ENCODE data around the gene MYL6.

The MYL6 gene

DNA sequence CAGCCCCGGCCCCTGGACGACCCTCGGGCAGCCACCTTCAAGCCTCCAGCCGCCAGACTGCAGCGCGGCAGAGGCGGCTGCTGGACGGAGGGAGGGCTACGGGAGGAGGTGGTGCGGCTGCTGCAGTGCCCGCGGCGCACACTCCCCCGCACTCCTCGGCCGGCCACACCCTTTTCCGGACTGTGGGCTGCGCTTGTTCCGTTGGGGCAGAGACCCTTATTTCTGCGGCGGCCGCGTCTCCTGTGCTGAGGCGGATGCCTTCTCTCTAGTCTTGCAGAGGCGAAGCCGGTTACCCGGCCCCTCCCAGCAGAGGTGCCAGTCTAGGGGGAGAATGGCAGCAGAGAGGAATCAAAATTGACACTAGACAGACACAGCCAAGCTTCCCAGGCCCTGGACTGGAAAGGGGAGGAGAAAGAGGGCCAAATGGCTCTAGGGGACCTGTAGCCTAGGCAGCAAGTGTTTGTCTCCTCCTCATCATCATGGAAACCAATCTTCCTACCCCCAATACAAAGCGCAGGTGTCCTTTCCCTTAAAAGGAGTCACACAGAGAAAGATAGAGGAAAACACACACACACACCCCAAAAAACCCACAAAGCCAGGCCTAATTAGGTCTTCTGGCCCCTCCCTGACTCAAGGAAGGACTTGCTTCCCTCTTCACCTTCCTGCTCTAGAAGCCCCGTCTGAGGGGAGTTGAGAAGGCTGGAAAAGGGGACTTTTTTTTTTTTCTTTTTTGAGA is 28.8 kb upstream of the MYL6 start:
- DNase-seq (ENCODE audit: low read depth in 2 of 2) = peak in 1 of 2 experiments; percentile 60

DNA sequence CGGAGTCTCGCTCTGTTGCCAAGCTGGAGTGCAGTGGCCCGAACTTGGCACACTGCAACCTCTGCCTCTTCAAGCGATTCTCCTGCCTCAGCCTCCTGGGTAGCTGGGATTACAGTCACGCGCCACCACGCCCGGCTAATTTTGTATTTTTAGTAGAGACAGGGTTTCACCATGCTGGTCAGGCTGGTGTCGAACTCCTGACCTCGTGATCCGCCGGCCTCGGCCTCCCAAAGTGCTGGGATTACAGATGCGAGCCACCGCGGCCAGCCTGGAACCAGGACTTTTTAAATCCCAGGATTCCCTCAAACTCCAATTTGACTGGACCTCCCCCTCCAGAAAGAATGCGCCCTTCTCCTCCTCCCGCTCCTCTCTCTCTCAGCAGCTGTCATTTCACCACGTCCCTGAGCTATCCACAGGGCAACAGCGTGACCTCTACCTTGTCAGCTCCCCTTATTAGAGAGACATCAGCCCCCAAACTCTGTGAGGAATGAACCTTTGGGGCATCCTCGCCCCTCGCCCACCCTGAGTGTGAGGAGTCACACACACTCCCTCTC is 28.1 kb upstream of the MYL6 start:
- no peak for DNase-seq (ENCODE audit: low read depth in 2 of 2)

DNA sequence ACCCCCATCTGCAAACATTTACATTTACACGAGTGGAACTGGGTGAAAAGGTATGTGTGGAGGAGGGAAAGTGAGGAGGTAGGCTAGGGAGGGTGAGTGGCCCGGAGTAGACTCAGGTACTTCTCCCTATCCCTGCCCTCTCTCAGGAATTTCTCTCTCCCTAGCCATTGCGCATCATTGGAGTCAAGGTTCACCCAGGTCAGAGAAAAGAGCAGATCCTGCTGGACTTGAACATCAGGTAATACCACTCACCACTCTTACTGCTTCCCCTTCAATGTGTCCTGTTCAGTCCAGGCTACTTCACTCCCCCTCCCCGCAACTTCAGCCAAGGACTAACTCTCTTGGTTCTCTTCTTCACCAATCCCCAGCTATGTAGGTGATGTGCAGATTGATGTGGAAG is 27.3 kb upstream of the MYL6 start:
- DNase-seq (ENCODE audit: low read depth in 2 of 2) = no peak

DNA sequence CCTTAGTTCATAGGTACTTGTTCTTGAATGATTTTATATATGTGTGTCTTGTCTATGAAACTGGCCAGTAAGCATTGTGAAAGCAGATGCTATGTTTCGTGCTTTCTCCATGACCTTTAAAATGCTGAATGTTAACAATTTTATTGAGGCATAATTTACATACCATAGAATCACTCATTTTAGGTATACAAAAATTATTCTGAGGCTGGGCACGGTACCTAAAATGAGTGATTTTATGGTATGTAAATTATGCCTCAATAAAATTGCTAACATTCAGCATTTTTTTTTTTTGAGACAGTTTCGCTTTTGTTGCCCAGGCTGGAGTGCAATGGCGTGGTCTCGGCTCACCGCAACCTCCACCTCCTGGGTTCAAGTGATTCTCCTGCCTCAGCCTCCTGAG is 23.3 kb upstream of the MYL6 start:
- DNase-seq (ENCODE audit: low read depth in 2 of 2) = no peak

DNA sequence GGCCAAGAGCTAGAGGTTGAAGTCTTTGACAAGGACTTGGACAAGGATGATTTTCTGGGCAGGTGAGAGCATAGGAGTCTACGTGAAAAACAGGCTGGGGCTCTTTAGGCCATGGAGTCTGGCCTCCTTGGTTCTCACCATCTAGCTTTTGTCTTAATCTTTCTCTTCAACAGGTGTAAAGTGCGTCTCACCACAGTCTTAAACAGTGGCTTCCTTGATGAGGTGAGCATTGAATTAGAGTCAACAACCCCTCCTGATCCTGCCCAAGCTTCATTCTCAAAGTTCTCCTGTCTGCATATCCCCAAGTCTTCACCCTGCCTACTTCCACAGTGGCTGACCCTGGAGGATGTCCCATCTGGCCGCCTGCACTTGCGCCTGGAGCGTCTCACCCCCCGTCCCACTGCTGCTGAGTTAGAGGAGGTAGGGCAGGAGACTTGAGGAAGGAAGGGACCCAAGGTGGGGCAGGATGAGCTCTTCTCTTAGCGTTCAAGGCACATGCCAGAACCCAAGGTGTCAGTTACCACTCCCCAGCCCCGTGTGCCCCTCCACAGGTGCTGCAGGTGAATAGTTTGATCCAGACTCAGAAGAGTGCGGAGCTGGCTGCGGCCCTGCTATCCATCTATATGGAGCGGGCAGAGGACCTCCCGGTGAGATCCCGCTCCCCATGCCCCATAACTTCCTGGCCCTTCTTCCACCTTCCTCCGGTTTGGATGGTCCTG is 20.1 kb upstream of the MYL6 start:
- DNase-seq (ENCODE audit: low read depth in 2 of 2) = no peak

DNA sequence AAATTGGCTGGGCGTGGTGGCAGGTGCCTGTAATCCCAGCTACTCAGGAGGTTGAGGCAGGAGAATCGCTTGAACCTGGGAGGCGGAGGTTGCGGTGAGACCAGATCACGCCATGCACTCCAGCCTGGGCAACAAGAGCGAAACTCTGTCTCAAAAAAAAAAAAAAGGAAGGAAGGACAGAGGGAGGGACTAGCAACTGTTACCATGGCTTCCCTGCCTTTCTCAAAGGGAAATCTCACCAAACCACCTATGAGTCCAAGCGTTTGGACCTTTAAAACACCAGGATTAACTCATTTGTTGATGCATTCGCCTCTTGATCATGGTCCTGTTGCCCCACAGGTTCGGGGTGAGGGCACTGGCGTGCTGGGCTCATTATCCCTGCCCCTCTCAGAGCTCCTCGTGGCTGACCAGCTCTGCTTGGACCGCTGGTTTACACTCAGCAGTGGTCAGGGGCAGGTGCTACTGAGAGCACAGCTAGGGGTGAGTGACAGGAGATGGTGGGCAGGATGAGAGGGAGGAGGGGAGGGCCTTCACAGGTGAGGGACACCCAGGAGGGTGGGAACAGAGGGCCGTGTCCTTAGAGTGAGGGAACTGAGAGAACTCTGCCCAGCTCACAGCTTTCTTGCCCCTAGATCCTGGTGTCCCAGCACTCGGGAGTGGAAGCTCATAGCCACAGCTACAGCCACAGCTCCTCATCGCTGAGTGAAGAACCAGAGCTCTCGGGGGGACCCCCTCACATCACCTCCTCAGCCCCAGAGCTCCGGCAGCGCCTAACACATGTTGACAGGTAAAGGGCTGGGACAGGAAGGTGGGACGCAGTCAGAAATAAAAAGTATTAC is 16.0 kb upstream of the MYL6 start:
- no peak for DNase-seq (ENCODE audit: low read depth in 2 of 2)

DNA sequence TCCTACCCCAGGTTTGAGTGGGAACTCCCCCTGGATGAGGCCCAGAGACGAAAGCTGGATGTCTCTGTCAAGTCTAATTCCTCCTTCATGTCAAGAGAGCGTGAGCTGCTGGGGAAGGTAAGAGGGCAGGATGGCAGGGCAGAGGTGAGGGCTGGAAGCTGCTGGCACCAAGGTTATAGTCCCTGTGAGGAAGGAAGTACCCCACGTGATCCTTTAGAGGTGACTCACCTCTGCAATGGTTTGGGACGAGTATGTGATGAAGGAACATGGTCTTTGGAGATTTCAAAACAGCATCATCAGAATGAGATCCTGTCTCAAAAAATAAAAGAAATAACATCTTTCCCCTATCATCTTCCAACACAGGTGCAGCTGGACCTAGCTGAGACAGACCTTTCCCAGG is 14.9 kb upstream of the MYL6 start:
- no peak for DNase-seq (ENCODE audit: low read depth in 2 of 2)

DNA sequence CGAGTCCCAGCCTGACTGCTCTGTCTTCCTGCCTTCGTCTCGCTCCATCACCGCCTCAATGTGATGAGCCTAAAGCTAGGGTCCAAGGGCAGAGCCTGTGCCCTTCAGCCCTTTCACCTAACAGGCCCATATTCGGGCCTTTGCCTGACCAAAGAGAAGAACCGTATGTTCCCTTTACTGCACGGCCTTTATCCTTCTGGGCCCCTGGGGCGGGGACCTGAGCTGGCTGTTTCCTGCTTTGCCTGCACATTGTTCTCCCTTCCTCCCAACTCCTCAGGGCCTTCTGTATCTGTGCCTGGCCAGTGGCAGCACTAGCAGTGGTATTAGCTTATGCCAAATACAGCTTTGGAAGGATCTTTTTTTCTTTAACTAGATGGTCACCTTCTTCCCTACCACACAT is 14.3 kb upstream of the MYL6 start:
- no peak for DNase-seq (ENCODE audit: low read depth in 2 of 2)

DNA sequence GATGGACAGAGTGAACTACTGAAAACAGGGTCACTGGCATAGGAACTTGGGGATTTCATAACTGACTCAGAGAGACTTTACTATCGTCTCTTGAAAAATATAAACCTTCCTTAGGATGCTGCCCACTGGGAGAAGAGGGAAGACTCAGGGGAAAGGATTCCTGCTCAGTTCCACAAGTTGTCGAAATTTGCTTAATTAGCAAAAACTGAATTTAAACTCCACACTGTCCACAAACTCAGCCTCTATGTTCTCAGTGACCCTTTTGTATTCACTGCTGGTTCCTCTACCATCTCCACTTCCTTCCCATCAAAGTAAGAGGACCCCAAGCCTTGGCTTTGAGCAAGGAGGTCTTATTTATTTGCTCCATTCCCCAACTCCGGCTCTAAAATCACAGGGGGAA is 12.9 kb upstream of the MYL6 start:
- no peak for DNase-seq (ENCODE audit: low read depth in 2 of 2)

DNA sequence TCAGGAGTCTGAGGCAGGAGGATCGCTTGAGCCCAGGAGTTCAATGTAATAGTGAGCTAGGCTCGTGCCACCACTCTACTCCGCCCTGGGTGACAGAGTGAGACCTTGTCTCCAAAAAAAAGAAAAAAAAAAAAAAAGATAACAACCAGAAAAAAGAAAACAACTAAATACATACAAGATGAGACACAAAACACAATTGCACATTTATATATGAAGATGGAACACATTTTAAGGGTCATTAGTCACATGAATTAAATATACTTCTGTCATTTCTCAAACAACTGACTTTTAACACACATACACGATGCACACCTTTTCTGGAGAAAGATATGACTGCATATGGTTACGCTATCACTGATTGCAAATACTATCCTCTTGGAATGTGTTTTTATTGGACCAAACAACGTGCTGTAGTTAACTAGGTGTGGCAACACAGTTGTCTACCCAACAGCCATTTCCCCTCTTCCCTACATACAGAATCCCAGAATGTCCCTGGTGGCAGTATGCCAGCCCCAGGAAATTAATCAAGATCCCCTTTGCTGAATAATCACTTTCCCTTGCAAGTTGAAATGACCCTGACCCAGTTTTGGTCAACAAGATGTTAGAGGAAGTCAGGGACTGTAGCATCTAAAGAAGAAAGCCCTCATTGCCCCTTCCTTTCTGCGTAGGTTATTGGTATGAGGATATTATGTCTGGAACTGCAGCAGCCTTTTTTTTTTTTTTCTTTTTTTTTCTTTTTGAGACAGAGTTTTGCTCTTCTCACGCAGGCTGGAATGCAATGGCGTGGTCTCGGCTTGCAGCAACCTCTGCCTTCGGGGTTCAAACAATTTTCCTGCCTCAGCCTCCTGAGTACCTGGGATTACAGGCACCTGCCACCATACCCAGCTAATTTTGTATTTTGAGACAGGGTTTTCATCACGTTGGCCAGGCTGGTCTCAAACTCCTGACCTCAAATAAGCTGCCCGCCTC is 11.4 kb upstream of the MYL6 start:
- DNase-seq (ENCODE audit: low read depth in 2 of 2) = no peak

DNA sequence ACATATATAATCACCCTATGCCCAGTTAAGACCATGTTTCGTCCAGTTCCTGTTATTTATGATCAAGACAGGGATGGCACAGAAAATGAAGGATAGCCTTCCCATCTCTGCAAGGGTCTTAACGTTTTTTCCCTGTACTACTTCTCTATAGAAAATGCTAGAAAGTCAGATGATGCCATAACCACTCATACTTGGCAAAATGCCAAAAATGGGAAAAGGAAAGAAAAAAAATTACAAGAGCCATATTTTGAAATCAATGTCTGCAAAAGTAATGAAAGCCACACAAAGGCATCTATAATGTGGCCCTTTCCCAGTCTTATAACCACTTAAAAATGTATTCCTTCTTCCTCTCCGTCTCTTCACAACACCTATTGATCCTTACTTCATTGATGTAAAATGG is 7.6 kb upstream of the MYL6 start:
- no peak for DNase-seq (ENCODE audit: low read depth in 2 of 2)

DNA sequence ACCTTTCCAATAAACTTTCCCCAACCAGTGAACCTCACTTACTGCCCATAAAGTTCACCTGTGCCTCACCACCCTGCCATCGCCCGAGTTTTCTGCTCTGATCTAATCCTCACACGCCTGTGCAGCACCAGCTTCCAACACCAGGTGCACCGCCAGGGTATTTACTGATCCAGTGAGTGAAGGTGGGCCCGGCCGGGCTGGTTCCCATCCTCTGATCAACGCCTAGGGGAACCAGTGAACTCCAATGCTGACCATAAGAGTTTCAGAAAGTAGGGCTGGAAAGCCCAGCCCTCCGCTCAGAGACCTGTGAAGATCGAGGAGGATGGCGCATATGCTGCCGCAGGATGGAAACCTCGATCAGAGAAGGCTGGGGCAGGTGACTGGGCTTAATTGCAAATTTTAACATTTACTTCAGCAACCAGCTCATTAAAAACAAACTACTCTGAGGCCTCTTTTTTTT is 6.5 kb upstream of the MYL6 start:
- DNase-seq (ENCODE audit: low read depth in 2 of 2) = peak; percentile 42 to 66

DNA sequence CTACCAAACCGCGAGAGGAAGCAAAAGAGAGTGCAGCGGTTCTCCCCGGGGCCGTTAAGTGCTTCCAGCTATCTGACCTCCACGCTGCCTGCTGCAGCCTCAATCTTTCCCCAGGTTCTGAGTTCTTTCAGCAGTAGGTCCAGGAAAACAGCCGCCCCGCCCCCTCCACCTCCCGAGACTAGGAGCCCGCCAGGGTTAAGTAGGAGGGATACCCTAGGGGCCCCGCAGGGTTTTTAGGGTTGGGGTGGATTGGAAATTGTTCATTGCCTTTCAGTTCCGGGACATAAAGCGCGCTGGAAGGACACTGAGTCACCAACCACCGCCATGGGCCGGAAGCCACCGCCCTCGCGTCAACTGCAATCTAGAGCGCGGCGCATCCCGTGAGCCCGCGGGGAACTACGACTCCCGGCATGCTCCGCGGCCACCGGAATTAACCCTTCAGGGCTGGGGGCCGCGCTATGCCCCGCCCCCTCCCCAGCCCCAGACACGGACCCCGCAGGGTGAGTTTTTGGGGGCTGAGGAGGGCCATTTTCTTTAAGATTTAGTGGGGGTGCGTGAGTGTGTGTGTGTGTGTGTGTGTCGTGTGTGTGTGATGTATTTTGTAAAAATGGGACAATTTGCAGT is 5.9 kb upstream of the MYL6 start, which contains the start of gene MYL6B:
TSS of gene MYL6B (plus strand) at position 456 of the 624 bp plus-strand sequence. CDS start 1,332 bp downstream, outside the sequence.
- DNase-seq (ENCODE audit: low read depth in 2 of 2) = peak; percentile 89 to 94

DNA sequence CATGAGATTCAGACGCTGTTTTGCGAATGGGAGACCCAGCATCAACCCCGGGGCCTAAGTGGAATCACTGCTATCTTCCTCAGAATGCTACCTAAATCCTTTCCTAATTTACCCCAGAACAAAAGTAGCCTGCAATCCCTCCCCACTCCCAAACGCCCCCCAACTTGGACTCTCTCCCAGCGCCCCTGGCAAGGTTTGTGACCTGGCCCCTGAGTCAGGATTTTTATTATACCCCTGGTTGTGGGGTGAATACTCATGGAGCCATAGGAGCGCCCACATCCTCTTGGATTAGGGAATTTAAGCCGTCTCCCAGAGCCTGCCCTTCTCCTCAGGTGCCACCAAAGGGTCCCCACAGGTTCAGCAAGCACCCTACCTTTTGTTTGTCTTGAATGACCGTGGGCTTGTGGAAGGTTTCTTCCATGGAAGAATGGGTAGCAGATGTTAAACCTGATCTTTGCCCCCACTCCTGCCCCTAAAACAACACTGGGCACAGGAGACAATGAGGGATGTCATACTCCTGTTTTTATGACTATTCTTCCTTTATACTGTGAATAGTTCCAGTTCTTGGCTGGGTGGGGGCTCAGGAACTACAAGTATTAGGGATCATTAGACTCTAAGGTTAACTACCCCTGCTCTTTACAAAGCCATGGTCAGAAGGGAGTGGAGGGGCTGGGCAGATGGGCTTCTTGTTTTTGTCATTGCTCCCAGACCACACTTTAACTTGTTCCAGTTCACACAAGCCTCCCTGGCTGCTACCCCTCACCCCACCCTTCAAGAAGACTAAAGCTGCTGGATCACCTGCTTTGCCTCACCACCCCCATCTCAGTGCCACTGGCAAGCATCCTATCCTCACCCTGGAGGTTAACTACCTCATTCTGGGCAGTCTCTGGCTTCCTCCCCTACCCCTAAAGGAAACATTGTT is 5.1 kb upstream of the MYL6 start:
- DNase-seq (ENCODE audit: low read depth in 2 of 2) = no peak

DNA sequence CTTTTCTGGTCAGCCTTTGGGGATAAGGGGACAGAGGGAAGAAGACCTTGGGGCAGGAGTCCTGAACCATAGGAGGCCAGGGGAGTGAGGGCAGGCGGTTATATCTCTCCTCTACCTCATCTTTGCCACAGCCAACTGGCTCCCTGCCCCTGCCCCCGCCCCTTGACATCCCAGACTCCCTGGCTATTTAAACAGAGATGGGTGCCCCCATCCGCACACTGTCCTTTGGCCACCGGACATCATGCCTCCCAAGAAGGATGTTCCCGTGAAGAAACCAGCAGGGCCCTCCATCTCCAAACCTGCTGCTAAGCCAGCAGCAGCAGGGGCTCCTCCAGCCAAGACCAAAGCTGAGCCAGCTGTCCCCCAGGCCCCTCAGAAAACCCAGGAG is 4.5 kb upstream of the MYL6 start:
- DNase-seq (ENCODE audit: low read depth in 2 of 2) = no peak

DNA sequence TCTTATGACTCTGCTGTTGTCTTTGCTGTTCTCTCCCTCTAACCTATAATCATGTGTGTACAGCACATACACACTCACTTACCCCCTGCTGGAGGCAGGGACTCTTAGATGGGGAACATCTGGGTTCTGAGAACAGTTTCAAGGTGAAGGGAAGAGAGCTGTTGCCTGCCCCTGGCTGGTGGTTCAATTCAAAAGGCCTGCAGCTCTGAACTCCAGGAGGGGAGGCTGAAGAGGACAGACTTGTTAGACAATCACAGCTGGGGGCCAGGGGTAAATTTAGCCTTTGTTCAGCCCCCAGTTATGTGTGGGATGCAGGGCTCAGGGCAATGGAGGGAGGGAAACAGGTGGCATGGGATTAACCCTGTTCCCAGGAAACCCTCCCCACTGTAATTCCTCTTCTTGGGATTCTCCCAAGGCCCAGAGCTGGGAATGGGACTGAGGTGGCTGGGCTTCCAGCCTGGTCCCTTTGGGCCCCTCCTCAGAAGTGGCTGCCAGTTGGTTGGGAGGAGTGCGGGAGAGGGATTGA is 3.9 kb upstream of the MYL6 start:
- no peak for DNase-seq (ENCODE audit: low read depth in 2 of 2)

DNA sequence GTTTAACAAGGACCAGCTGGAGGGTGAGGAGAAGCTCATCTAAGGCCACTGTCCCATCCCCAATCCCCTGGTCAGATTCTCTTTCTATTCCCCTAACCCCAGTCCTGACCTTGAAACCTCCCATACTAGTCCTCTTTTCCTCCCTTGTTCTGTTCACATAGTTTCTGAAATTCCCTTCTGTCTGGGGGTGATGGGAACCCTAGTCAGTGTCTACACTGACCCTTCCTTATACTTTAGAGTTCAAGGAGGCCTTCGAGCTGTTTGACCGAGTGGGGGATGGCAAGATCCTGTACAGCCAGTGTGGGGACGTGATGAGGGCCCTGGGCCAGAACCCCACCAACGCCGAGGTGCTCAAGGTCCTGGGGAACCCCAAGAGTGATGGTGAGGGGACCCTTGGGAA is 3.3 kb upstream of the MYL6 start:
- DNase-seq (ENCODE audit: low read depth in 2 of 2) = no peak

DNA sequence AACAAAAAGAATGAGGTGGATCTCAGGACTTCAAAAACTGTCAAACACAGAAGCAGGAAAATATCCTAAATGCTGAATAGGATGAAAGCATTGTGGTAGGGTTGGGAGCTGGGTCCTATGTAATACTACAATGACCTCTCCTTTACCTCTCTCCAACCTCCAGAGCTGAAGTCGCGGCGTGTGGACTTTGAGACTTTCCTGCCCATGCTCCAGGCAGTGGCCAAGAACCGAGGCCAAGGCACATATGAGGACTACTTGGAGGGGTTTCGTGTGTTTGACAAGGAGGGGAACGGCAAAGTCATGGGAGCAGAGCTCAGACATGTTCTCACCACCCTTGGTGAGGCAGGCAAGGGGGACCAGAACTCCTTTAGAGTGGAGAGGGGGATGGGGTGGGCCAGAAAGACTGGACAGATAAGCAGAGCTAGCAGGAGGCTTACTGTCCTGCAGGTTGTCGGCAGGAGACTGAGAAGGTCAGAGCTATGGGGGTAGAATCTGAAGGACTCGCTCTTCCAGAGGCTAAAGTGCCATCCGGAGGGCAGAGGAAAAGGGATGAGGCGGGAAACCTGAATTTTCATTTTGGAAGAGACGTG is 2.8 kb upstream of the MYL6 start:
- DNase-seq (ENCODE audit: low read depth in 2 of 2) = no peak

All from stimulated activated CD4-positive, alpha-beta T cell treated with anti-CD3 and anti-CD28 coated beads, Interleukin-12 subunit alpha, Interleukin-12 subunit beta, amount 100 ng/mL, for 24 hours (primary cell).